Activated CD4-positive, alpha-beta T cell treated with anti-CD3 and anti-CD28 coated beads for 24 hours (primary cell): Measurements from ENCODE around the gene SCIN.
"Not testable (repeated sequence)": the region's sequence is repeated elsewhere in the genome, so short reads cannot be mapped to it uniquely, and the experiment has no call there.

Experiments
- DNase-seq, 2 donors: peaks; one replicate each; pipeline ENCODE4 v3.0.0-alpha.2; 2020; ENCODE audit warnings: low read depth in 2 of 2

The SCIN gene

GRCh38 chr7:12570534-12571461, at the start of gene SCIN:
Gene SCIN (plus strand): TSS chr7:12570720. CDS start chr7:12570787, 67 bp downstream.
- DNase-seq: peak in 1 of 2 donors; percentile 0

GRCh38 chr7:12524794-12525386, 45.6 kb upstream of the SCIN start:
- no peak for DNase-seq

GRCh38 chr7:12526693-12527092, 43.8 kb upstream of the SCIN start:
- DNase-seq: not testable (repeated sequence)

- DNase-seq: not testable (repeated sequence)
Observed at GRCh38 chr7:12527670-12528069, 42.9 kb upstream of the SCIN start.

GRCh38 chr7:12529971-12530710, 40.4 kb upstream of the SCIN start:
- no peak for DNase-seq

GRCh38 chr7:12531784-12532183, 38.7 kb upstream of the SCIN start:
- DNase-seq: no peak

- DNase-seq: no peak
Observed at GRCh38 chr7:12534046-12534445, 36.5 kb upstream of the SCIN start.

- DNase-seq: no peak
Observed at GRCh38 chr7:12539681-12540080, 30.8 kb upstream of the SCIN start.

GRCh38 chr7:12540850-12541249, 29.7 kb upstream of the SCIN start:
- no peak for DNase-seq

- no peak for DNase-seq
Observed at GRCh38 chr7:12543586-12543985, 26.9 kb upstream of the SCIN start.

GRCh38 chr7:12549106-12549505, 21.4 kb upstream of the SCIN start:
- no peak for DNase-seq

GRCh38 chr7:12550956-12551355, 19.6 kb upstream of the SCIN start:
- no peak for DNase-seq

- no peak for DNase-seq
Observed at GRCh38 chr7:12552876-12553275, 17.6 kb upstream of the SCIN start.

- no peak for DNase-seq
Observed at GRCh38 chr7:12553416-12553815, 17.1 kb upstream of the SCIN start.

GRCh38 chr7:12554351-12554750, 16.2 kb upstream of the SCIN start:
- DNase-seq: no peak

- DNase-seq: no peak
Observed at GRCh38 chr7:12554872-12555271, 15.6 kb upstream of the SCIN start.

GRCh38 chr7:12555695-12556094, 14.8 kb upstream of the SCIN start:
- not testable (repeated sequence) for DNase-seq

GRCh38 chr7:12556139-12556792, 14.3 kb upstream of the SCIN start:
- DNase-seq: not testable (repeated sequence)

- DNase-seq: no peak
Observed at GRCh38 chr7:12557282-12557681, 13.2 kb upstream of the SCIN start.

- DNase-seq: no peak
Observed at GRCh38 chr7:12564996-12565764, 5.3 kb upstream of the SCIN start.

GRCh38 chr7:12565873-12566272, 4.6 kb upstream of the SCIN start:
- DNase-seq: no peak
